HG03280 (cell line): Measurements from ENCODE around the gene VARS1.
"Not testable (repeated sequence)": the region's sequence is repeated elsewhere in the genome, so short reads cannot be mapped to it uniquely, and the experiment has no call there.

Experiments used
- ATAC-seq: cut with Tn5 transposase; IDR thresholded peaks from one replicate; pipeline ENCODE4 v1.9.1; 2021; ENCODE audit warnings: mild to moderate bottlenecking, moderate library complexity; ENCODE audit not compliant: unreplicated experiment

The VARS1 gene

DNA sequence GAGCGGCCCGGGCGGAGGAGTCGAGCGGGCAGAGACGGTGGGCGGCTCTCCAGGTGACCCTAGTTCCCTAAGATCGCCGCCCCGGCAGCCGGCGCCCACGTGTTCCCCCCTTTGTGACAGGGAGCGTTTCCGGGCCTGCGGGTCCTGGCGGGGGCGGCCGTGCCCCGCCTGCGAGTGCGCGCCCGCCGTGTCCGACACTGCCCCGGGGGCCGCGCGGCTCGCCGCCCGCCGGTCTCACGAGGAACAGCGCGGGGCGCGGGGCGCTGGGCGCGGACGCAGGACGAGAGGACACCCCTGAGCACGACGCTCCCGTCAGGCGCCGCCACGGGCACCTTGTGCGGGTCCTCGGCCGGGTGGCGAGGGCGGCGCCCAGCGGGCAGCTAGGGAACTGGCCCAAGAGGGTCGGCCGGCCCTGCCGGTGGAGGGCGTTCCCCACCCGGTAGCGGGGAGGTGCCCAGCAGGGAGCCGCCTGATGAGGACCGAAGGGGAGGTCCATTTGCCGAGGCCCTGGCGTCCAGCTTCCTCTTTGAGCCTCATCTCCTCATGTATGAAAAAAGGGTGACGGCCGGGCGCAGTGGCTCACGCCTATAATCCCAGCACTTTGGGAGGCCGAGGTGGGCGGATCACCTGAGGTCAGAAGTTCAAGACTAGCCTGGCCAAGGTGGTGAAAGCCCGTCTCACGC is at the start of gene VARS1:
VARS1 (minus strand) TSS at position 137 of the 683 bp plus-strand sequence. CDS start 535 bp downstream, outside the sequence.
- ATAC-seq: peak; percentile 82

DNA sequence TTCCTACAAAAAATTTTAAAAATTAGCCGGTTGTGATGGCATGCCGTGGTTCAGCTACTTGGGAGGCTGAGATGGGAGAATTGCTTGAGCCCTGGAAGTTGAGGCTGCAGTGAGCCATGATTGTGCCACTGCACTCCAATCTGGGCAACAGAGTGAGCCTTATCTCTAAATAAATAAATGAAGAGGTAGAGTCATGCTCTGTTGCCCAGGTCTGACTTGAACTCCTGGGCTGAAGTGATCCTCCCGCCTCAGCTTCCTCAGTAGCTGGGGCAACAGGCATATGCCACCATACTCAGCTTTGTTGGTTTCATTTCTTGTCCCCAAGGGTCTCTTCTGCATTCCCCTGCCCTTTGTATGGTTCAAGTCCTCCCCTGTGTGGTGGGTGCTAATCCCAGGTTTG is 49.0 kb upstream of the VARS1 start:
- no peak for ATAC-seq

DNA sequence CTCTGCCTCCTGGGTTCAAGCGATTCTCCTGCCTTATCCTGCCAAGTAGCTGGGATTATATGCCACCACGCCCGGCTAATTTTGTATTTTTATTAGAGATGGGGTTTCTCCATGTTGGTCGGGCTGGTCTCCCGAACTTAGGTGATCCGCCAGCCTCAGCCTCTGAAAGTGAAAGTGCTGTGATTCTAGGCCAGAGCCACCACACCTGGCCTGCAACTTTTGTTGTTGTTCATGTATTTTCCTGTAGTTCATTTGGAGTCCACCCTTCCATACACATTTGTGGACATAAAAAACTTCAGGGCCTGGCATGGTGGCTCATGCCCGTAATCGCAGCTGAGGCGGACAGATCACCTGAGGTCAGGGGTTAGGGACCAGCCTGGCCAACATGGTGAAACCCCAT is 46.5 kb upstream of the VARS1 start:
- ATAC-seq: no peak

DNA sequence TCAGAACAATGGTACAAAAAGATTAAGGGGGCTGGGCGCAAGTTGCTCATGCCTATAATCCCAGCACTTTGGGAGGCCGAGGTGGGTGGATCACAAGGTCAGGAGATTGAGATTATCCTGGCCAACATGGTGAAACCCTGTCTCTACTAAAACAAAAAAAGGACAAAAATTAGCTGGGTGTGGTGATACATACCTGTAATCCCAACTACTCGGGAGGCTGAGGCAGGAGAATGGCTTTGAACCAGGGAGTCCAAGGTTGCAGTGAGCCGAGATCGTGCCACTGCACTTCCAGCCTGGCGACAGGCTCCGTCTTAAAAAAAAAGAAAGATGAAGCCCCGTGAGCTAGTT is 44.2 kb upstream of the VARS1 start:
- ATAC-seq: not testable (repeated sequence)

DNA sequence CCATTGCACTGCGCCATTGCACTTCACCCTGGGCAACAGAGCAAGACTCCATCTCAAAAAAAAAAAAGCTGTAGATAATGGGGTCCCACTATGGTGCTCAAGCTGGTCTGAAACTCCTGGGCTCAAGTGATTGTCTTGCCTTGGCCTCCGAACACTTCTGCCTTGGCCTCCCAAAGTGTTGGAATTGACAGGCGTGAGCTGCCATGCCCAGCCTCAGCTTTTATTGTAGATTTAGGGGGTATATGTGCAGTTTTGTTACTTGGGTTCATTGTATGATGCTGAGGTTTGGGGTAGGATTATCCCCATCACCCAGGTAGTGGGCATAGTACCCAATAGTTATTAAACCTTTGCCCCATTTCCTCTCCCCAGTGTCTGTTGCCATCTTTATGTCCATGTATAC is 43.4 kb upstream of the VARS1 start:
- no peak for ATAC-seq

DNA sequence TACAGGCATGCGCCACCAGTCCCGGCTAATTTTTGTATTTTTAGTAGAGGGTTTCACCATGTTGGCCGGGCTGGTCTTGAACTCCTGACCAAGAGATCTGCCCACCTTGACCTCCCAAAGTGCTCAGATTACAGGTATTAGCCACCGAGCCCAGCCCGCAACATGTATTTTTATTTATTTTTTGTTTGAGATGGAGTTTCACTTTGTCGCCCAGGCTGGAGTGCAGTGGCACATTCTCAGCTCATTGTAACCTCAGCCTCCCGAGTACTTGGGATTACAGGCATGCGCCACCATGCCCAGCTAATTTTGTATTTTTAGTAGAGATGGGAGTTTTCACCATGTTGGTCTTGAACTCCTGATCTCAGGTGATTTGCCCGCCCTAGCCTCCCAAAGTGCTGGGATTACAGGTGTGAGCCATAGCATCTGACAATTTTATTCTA is 42.6 kb upstream of the VARS1 start:
- ATAC-seq: not testable (repeated sequence)

DNA sequence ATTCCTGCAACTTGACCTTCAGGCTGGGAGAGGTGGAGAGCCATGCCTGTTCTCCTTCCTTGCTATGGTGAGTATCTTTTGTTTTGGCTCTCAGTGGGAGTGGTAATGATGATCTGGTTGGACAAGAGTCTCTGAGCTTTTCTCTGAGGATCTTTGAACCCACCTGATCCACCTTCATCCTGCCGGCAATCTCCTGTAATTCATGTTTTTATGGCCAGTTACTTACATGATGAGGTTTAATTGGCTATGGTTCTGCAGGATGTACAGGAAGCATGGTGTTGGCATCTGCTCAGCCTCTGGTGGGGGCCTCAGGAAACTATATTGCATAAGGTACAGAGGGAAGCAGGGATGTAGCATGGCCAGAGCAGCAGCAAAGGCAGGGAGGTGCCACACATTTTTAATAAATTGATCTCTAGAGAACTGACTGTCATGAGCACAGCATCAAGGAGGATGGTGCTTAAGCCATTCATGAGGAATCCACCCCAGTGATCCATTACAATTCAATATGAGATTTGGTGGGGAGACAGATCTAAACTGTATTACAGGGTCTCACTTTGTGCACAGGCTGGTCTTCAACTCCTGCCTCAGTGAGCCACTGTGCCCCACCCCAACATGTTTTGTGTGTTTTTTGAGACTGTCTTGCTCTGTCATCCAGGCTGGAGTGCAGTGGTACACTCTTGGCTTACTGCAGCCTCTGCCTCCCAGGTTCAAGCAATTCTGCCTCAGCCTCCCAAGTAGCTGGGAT is 42.0 kb upstream of the VARS1 start:
- ATAC-seq: no peak

DNA sequence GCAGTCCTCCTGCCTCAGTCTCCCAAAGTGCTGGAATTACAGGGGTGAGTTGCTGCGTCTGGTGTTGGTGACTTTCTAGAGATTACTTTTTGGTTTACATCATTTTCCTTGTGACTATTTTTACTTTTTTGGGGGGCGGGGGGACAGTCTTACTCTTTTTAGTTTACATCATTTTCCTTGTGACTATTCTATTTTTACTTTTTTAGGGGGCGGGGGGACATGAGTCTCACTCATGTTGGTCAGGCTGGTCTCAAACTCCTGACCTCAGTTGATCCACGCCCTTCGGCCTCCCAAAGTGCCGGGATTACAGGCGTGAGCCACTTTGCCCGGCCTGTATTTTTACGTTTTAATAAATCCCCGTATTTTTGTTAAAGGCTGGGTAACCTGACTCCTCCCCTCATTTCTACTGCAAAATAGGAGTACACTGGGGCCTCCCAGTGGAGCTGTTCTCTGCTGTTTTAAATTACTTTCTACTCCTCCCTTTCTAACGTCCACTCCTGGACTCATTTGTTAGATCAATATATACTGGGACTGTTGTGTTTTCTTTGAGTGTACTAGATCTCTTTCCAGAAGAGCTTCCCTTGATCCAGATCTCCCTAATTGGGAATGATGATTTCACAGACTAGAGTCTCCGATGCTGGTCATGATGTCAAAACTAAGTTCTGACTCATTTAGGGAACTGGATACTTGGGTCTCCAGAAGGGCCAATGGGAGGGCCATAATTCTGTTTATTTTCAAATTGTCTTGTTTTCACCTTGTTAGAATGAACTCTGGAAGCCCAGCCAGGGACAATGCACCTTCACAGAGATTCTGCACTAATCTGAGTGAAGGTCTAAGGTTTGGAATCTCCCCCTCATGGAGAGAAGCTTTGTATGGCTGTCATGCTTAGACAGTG is 41.2 kb upstream of the VARS1 start:
- no peak for ATAC-seq

DNA sequence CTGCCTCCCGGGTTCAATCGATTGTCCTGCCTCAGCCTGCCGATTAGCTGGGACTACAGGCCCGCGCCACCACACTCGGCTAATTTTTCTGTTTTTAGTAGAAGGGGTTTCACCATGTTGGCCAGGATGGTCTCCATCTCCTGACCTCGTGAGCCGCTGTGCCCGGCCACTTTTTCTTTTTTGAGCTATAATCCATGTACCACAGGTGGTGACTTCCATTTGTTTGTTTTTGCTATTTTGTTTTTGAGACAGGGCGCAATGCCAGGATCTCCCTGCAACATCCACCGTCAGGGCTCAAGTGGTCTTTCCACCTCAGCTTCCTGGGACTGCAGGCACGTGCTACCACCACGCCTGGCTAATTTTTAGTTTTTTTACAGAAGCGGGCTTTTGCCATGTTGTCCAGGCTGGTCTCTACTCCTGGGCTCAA is 40.5 kb upstream of the VARS1 start:
- ATAC-seq: no peak

DNA sequence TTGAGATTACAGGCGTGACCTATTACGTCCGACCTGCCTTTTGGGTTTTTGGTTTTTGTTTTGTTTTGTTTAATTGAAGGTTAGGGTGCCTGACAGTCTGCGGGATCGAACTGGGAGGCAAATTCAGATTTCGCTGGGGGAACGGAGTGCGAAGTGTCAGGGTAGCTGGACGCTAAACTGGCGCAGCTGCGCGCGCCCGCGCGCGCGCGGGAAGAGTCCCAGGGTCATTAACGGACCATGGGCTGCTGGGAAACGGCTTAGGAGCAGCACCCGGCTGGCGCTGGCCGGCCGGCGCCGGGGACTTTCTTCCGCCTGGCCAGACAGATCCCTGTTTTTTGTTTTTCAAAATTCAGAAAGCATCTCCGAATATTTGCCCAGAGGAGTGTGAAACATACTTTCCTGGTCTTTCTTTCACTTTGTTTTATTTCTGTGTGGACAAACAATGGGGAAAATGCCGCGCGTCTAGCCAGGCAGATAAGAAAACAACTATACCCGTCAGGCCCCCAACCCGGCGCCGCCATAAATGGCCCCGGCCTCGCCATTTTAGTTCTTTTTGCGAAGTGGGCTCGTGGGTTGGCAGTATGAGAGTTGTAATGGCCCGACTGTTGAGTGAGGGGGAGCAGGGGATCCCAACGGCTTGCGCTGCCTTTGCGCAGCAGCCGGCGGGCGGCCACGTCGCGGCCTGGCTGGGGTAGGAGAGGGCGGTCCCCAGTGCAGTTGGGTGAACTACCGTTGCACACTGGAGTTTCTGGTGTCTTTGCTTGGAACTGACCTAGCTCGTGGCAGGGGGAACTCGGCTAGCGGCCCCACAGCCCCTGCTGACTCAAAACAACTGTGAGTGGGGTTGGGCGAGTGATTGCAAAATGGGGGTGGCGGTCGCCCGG is 39.1 kb upstream of the VARS1 start:
- ATAC-seq: peak; percentile 43

DNA sequence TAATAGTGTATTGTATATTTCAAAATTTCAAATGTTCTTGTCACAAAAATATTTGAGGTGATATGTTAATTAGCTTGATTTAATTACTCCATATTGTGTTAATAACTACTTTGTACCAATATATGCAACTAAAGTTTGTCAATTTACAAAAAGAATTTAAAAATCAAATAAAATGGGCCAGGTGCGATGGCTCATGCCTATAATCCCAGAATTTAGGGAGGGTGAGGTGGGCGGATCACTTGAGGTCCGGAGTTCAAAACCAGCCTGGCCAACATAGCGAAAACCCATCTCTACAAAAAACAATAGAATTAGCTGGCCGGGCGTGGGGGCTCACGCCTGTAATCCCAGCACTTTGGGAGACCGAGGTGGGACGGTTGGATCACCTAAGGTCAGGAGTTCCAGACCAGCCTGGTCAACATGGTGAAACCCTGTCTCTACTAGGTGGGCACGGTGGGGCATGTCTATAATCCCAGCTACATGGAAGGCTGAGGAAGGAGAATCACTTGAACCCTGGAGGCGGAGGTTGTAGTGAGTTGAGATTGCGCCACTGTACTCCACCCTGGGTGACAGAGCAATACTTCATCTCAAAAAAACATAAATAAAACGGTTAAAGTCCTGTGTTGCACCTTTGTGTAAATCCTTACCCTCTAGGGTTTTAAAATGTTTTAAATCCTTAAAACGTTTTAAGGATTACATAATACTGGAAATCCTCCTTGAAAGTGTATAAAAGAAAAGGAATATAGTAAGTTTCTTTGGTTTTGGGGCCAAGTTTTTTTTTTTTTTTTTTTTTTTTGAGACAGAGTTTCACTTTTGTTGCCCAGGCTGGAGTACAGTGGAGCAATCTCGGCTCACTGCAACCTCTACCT is 36.0 kb upstream of the VARS1 start:
- ATAC-seq: no peak

DNA sequence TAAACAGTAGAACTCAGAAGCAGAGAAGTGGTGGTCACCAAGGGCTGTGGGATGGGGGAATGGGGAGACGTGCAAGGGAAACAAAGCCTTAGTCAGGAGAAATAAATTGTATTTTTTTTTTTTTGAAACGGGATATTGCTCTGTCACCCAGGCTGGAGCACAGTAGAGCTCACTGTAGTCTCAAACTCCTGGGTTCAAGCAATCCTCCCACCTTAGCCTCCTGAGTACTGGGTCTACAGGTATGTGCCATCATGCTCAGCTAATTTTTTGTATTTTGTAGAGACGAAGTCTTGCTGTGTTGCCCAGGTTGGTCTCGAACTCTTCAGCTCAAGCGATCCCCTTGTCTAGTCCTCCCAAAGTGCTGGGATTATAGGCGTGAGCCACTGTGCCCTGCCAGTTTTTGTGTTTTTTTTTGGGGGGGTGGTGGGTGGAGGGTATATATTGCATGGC is 35.4 kb upstream of the VARS1 start:
- ATAC-seq: no peak

DNA sequence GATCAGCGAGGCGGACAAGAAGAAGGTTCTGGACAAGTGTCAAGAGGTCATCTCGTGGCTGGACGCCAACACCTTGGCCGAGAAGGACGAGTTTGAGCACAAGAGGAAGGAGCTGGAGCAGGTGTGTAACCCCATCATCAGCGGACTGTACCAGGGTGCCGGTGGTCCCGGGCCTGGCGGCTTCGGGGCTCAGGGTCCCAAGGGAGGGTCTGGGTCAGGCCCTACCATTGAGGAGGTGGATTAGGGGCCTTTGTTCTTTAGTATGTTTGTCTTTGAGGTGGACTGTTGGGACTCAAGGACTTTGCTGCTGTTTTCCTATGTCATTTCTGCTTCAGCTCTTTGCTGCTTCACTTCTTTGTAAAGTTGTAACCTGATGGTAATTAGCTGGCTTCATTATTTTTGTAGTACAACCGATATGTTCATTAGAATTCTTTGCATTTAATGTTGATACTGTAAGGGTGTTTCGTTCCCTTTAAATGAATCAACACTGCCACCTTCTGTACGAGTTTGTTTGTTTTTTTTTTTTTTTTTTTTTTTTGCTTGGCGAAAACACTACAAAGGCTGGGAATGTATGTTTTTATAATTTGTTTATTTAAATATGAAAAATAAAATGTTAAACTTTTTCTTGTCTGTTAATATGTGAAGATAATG is 34.2 kb upstream of the VARS1 start:
- ATAC-seq: no peak

DNA sequence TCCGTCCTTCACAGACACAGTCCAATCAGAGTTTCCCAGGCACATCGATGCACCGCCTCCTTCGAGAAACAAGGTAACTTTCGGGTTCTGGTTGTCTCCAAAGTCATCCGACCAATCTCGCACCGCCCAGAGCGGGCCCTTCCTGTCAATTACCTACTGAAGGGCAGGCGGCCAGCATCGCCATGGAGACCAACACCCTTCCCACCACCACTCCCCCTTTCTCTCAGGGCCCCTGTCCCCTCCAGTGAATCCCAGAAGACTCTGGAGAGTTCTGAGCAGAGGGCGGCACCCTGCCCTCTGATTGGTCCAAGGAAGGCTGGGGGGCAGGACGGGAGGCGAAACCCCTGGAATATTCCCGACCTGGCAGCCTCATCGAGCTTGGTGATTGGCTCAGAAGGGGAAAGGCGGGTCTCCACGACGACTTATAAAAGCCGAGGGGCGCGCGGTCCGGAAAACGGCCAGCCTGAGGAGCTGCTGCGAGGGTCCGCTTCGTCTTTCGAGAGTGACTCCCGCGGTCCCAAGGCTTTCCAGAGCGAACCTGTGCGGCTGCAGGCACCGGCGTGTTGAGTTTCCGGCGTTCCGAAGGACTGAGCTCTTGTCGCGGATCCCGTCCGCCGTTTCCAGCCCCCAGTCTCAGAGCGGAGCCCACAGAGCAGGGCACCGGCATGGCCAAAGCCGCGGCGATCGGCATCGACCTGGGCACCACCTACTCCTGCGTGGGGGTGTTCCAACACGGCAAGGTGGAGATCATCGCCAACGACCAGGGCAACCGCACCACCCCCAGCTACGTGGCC is 31.9 kb upstream of the VARS1 start, which contains the start of gene HSPA1B:
HSPA1B (plus strand) TSS at position 453 of the 794 bp plus-strand sequence; CDS start at position 666, 213 bp downstream.
- peak; percentile 68 for ATAC-seq

DNA sequence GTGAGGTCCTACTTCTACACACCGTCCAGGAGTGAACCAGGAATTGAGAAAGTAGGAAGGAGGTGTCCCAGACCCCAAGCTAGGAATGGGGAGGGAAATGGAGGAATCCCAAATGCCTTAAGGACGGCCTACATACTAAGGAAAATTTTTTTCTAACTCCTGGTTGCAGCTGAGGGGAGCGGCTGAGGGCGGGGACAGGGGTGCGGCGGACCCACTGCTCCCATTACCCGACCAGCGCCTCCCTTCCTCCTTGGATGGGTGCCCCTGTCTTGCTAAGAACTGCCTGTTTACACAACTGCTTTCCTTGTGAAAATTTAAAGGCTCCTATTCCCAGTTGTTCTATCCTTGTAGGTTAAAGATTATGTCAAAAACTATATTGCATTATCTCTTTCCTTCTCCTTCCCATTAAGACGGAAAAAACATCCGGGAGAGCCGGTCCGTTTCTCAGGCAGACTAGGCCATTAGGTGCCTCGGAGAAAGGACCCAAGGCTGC is 31.3 kb upstream of the VARS1 start:
- ATAC-seq: no peak

DNA sequence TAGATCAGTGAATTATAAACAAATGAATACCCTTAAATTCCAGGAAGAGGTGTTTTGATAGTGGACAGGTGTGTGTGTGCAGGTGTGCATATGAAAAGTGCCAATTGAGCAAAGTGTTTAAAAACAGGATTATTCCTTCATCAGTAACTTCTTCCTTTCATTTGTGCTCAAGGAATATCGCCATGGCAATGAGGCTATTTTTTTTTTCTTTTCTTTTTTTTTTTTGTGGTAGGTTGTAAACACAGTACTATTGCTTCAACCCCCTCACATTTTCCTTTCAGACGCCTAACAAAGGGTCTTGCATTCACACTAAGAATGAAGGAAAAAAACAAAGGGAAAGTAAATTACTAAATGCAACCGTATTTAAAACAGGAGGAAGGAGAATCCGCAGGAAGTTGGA is 30.0 kb upstream of the VARS1 start:
- no peak for ATAC-seq

DNA sequence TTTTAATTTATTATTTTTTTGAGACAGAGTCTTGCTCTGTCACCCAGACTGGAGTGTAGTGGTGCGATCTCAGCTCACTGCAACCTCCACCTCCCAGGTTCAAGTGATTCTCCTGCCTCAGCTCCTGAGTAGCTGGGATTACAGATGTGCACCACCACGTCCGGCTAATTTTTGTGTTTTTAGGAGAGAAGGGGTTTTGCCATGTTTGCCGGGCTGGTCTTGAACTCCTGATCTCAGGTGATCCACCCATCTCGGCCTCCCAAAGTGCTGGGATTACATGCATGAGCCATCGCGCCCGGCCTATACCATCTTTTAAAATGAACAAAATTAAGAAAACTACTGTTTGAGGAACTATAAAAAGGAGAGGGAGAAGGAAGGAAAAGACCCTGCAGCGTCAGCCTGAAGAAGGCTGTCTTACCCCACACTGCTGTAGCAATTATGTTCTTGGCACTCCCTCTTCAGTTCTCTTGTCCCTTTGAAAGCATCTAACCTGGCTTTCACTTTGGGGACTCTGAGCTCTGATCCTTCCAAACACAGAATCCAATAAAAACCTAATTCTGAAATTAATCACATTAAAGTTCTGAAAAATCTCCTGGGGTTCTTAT is 28.1 kb upstream of the VARS1 start:
- ATAC-seq: not testable (repeated sequence)
